OCI-LY7 (cell line): Measurements from ENCODE around the gene GSE1.

Source experiments
- CTCF ChIP-seq: fragments of 200-600 bp; sonication (generic); conservative IDR thresholded peaks from 2 replicates; pipeline ENCODE4 v1.5.1; 2014; ENCODE audit warnings: mild to moderate bottlenecking, antibody characterized with exemption, low read length, moderate library complexity, mixed read lengths
- EZH2phosphoT487 ChIP-seq: fragments of 200-600 bp; sonication (generic); IDR thresholded peaks from 2 replicates; pipeline ENCODE4 v1.6.1; 2018; ENCODE audit warnings: low read depth, borderline replicate concordance, mild to moderate bottlenecking, mixed run types, antibody characterized with exemption, low read length, moderate library complexity, mixed read lengths

- TF ChIP-seq CTCF (no peak), EZH2phosphoT487 (no peak)
These were observed at the start of gene GSE1 for GRCh38 chr16:85612801-85613603.
